Measurements from ENCODE around the gene DAPL1. TPM values are rescaled to one million over a fixed set of nuclear protein-coding genes. Genes with fewer than 3 reads are reported as not detected.
"Not testable (repeated sequence)": the region's sequence is repeated elsewhere in the genome, so short reads cannot be mapped to it uniquely, and the experiment has no call there.

Gene DAPL1
- total RNA-seq, 1 donor from 2014 or later = not detected

- intact Hi-C loops (cut with DNase I) = no loop called here
- ATAC-seq (ENCODE audit: poor library complexity) (no peak), DNase-seq (no peak)
Measured at GRCh38 chr2:158810731-158811460, 15.8 kb downstream of the DAPL1 start.

- DNase-seq (no peak), ATAC-seq (ENCODE audit: poor library complexity) (no peak)
- intact Hi-C loops (cut with DNase I) = no loop called here
Measured at GRCh38 chr2:158815166-158815565, 20.0 kb downstream of the DAPL1 start.

GRCh38 chr2:158815658-158816057 is 20.5 kb downstream of the DAPL1 start:
- ATAC-seq (ENCODE audit: poor library complexity) = no peak
- DNase-seq = no peak
- intact Hi-C loops (cut with DNase I) = no loop called here

GRCh38 chr2:158817588-158817987 is 22.5 kb downstream of the DAPL1 start:
- intact Hi-C loops (cut with DNase I) = no loop called here
- DNase-seq = no peak
- no peak for ATAC-seq (ENCODE audit: poor library complexity)

- intact Hi-C loops (cut with DNase I) = no loop called here
- ATAC-seq (ENCODE audit: poor library complexity) = no peak
Measured at GRCh38 chr2:158818511-158818910, 23.4 kb downstream of the DAPL1 start.

GRCh38 chr2:158822193-158822592 is 27.1 kb downstream of the DAPL1 start:
- ATAC-seq (ENCODE audit: poor library complexity) (peak; percentile 20), DNase-seq (no peak)
- intact Hi-C loops (cut with DNase I) = no loop called here

More at GRCh38 chr2:158818511-158818910, 23.4 kb downstream of the DAPL1 start:
- DNase-seq = no peak

GRCh38 chr2:158823486-158824237 is 28.5 kb downstream of the DAPL1 start:
- ATAC-seq (ENCODE audit: poor library complexity) (no peak), DNase-seq (no peak)
- intact Hi-C loops (cut with DNase I) = no loop called here

- no peak for DNase-seq
- intact Hi-C loops (cut with DNase I) = no loop called here
Measured at GRCh38 chr2:158825021-158825420, 29.9 kb downstream of the DAPL1 start.

GRCh38 chr2:158826965-158827364 is 31.8 kb downstream of the DAPL1 start:
- DNase-seq (no peak), ATAC-seq (ENCODE audit: poor library complexity) (no peak)
- intact Hi-C loops (cut with DNase I) = no loop called here

More at GRCh38 chr2:158825021-158825420, 29.9 kb downstream of the DAPL1 start:
- ATAC-seq (ENCODE audit: poor library complexity) = no peak

GRCh38 chr2:158828378-158829164 is 33.5 kb downstream of the DAPL1 start:
- intact Hi-C loops (cut with DNase I) = no loop called here
- ATAC-seq (ENCODE audit: poor library complexity) (peak; percentile 38), DNase-seq (no peak)

GRCh38 chr2:158829167-158829566 is 34.0 kb downstream of the DAPL1 start:
- intact Hi-C loops (cut with DNase I) = no loop called here
- DNase-seq = no peak
- no peak for ATAC-seq (ENCODE audit: poor library complexity)

GRCh38 chr2:158830201-158830600 is 35.1 kb downstream of the DAPL1 start:
- intact Hi-C loops (cut with DNase I) = no loop called here
- no peak for DNase-seq
- no peak for ATAC-seq (ENCODE audit: poor library complexity)

- DNase-seq = no peak
- intact Hi-C loops (cut with DNase I) = no loop called here
- ATAC-seq (ENCODE audit: poor library complexity) = no peak
Measured at GRCh38 chr2:158835431-158835830, 40.3 kb downstream of the DAPL1 start.

GRCh38 chr2:158837645-158838044 is 42.5 kb downstream of the DAPL1 start:
- DNase-seq = no peak
- intact Hi-C loops (cut with DNase I) = no loop called here
- no peak for ATAC-seq (ENCODE audit: poor library complexity)

GRCh38 chr2:158841850-158842249 is 46.7 kb downstream of the DAPL1 start:
- DNase-seq = no peak
- peak; percentile 74 for ATAC-seq (ENCODE audit: poor library complexity)
- intact Hi-C loops (cut with DNase I) = no loop called here

- DNase-seq (no peak), ATAC-seq (ENCODE audit: poor library complexity) (no peak)
- intact Hi-C loops (cut with DNase I) = no loop called here
Measured at GRCh38 chr2:158845444-158845843, 50.3 kb downstream of the DAPL1 start.

GRCh38 chr2:158845859-158846258 is 50.7 kb downstream of the DAPL1 start:
- ATAC-seq (ENCODE audit: poor library complexity) (no peak), DNase-seq (no peak)
- intact Hi-C loops (cut with DNase I) = no loop called here

GRCh38 chr2:158847526-158847925 is 52.4 kb downstream of the DAPL1 start:
- ATAC-seq (ENCODE audit: poor library complexity); DNase-seq; intact Hi-C loops (cut with DNase I): not testable (repeated sequence)
